RPMI8226 (cell line): Measurements from ENCODE around the gene HDAC6.

Experiments used
- DNase-seq: peaks from one replicate; pipeline ENCODE4 v3.0.0-alpha.2; 2015

HDAC6 gene

GRCh38 chrX:48801280-48802088 is at the start of gene HDAC6:
HDAC6 (plus strand) TSS chrX:48802067; CDS start chrX:48802693, 626 bp downstream.
- peak; percentile 98 for DNase-seq

DNA sequence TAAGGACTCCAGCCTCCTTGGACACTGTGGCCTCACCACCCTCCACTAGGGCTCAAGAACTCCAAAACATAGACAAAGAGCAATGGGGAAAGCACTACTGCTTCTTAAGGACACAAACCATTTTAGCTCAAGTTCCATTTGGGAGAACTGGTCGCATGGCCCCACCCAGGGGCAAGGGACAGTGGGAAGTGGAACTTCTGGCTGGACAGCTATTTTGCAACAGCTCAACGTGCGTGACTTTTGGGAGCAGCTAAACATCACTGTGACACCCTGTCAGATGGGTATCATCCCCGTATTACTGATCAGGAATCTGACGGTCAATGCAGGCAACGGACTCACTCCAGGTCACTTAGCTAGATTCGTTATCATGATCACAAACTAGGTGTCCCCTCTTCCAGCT is 49.4 kb upstream of the HDAC6 start:
- DNase-seq, result no peak

DNA sequence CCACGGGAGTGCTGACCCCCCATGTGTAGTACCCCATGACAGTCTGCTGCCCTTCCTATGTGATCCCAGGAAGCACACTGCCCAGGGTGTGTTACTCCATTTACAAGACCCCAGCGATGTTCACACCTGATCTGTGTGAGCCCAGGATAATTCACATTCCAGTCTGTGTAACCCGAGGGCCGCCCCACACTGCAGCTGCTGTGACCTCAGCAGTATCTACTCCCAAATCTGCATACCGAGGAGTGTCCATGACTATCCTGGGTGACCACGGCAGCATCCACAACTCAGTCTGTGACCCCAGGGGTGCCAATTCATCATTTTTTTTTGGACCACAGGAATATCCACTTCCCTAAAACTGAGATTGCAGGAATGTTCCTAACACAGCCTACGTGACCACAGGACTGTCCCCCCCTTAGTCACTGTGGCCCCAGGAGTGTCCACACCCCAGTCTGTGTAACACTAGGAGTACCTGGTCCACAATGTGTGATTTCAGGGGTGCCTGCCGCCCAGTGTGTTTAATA is 48.1 kb upstream of the HDAC6 start:
- no peak for DNase-seq

GRCh38 chrX:48754238-48754637 is 47.6 kb upstream of the HDAC6 start:
- no peak for DNase-seq

- peak; percentile 70 for DNase-seq
These were observed 40.0 kb upstream of the HDAC6 start, which contains the start of gene GLOD5 for GRCh38 chrX:48761674-48762471. GLOD5 (plus strand) TSS chrX:48761747; CDS start chrX:48761791, 44 bp downstream.

DNA sequence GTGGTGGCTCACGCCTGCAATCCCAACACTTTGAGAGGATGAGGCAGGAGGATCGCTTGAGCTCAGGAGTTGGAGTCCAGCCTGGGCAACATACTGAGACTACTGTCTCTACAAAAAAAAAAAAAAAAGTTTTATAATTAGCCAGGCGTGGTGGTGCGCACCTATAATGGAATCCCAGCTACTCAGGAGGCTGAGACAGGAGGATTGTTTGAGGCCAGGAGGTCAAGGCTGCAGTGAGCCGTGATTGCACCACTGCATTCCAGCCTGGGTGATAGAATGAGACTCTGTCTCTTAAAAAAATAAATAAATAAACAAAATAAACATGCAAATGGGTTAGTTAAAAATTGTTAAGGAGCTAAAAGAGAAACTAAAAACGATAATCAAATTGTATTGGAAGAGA is 32.6 kb upstream of the HDAC6 start:
- DNase-seq, result no peak

DNA sequence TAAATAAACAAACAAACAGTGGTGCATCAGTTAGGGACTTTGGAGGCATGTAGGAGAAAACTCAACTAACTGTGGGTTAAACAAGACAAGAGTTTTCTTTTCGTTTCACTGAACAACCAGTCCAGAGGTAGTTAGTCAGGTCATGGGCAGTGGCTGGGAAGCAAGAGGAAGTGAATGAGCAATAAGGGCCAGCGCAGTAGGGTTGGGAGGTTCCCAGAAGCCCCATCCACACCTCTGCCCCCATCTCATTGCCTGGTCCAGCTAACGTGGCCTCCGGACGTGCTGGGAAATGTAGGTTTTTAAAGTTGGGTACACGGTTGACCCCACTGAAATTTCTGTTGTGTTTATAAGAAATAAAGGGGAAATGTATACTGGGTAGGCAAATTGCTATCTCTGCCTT is 31.6 kb upstream of the HDAC6 start:
- no peak for DNase-seq

DNA sequence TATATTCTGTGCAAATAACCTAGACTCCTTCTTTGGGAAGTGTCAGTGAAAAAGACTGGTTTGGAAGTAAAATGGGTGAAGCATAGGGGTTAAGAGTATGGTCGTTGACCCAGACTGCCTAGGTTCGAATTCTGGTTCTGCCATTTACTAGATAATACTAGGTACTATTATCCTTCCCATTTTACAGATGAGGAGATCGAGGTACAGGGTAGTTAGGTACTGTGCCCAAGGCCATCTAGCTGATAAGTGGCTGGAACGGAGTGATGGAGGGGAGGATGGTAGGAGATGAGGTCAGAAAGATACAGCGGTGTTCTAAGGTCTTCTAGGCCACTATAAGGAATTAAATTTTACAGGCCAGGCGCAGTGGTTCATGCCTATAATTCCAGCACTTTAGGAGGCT is 29.3 kb upstream of the HDAC6 start:
- no peak for DNase-seq

- no peak for DNase-seq
These were observed 24.9 kb upstream of the HDAC6 start for GRCh38 chrX:48776818-48777439.

GRCh38 chrX:48779399-48779798 is 22.5 kb upstream of the HDAC6 start:
- no peak for DNase-seq

DNA sequence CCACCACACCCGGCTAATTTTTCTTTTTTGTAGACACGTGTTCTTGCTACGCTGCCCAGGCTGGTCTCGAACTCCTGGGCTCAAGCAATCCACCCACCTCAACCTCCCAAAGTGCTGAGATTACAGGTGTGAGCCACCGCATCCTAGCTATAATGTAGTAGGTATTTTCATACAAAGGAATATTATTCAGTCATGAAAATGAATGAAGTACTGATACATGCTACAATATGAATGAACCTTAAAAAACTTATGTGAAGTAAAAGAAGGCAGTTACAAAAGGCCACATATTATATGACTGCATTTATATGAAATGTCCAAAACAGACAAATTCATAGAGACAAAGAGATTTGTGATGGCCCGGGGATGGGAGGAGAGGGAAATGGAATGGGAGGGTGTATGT is 20.2 kb upstream of the HDAC6 start:
- DNase-seq, result no peak

DNA sequence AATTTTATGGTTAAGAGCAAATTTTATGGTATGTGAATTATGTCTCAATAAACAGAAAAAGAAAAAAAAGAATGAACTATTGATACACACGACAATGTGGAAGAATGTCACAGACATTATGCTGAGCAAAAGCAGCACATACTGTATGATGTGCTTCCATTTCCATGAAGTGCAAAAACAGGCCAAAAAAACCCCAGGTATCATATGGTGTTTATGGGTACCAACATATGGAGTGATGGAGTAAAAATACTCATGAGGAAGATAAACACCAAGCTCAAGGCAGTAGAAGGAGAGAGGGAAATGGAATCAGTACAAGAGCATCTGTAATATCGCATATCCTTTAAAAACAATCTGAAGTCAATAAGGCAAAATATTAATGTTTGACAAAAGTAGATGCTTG is 19.7 kb upstream of the HDAC6 start:
- DNase-seq, result no peak

- no peak for DNase-seq
These were observed 19.1 kb upstream of the HDAC6 start for GRCh38 chrX:48782795-48783194.

- no peak for DNase-seq
These were observed 17.1 kb upstream of the HDAC6 start for GRCh38 chrX:48784726-48785125.

- no peak for DNase-seq
These were observed 16.7 kb upstream of the HDAC6 start for GRCh38 chrX:48785186-48785539.

DNA sequence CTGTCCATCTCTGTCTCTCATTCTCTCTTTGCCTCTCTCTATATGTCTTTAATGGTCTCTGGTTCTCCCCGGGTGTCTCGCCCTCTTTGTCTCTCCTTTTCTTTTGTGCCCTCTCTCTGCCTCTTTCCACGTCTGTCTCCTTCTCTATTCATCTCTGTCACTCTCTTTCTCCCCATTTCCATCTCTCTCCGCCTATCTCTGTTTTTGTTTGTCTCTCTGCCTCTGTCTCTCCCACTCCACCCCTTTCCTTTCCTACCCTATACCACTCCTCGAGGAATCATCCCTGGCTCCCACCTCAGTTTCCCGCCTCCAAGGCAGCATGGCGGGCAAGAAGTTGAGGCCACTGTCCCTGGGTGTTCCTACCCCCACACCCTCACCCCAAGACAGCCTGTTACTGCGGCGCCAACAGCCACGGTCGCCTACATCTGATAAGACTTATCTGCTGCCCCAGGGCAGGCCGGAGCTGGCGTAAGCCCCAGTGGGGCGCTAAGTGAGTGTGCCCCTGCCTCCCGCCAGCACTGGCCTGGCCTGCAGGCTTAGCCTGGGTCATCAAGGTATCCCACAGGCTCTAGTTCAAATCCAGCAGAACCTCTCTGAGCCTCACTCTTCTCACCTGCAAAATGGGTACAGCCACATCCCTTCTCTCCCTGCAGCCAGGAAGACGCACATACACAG is 16.2 kb upstream of the HDAC6 start:
- DNase-seq, result no peak

DNA sequence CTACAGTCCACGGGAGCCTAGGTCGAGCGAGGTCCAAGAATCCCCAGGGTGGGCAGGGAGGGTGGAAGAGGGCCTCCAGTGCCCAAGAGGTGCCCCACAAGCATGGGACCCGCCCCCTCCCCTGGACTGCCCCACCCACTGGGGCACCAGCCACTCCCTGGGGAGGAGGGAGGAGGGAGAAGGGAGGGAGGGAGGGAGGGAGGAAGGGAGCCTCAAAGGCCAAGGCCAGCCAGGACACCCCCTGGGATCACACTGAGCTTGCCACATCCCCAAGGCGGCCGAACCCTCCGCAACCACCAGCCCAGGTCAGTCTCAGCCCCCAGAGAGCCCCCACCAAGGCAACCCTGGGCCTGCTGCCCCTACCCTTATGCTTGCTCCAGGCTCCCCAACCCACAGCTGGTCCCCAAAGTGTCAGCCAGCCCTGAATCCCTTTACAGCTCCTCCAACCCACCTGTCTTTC is 15.5 kb upstream of the HDAC6 start, which contains the start of gene GATA1:
Gene GATA1 (plus strand): TSS at position 250 of the 460 bp plus-strand sequence. CDS start 4,520 bp downstream, outside the sequence.
- no peak for DNase-seq

DNA sequence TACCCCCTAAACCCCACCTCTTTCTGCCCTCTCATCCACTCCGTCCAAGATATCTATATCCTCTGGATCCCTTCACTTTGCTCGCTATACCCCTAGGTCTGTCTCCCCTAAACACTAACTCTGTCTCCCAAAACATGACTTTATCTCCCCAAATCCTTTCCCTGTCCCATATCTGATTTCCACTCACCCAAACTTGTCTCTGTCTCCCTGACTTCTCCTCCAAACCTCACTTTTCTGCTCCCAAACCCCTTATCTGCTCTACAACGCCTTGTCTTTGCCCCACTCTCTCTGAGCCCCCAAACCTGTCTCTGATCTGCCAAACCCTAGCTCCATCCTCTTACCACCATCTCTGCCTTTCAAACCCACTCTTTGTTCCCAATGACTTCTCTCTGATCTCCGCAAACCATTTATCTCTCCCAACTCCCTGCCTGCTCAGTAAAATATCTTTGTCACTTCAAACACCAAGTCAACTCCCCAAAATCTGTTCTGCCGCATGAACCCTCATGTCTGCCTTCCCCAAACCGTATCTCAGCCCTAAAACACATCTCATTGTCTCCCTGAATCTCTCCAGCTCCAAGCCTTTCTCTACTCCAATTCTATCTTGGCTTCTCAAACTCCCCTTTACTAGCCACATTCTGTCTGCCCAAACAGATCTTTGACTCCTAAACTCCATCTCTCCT is 14.9 kb upstream of the HDAC6 start:
- DNase-seq, result no peak

DNA sequence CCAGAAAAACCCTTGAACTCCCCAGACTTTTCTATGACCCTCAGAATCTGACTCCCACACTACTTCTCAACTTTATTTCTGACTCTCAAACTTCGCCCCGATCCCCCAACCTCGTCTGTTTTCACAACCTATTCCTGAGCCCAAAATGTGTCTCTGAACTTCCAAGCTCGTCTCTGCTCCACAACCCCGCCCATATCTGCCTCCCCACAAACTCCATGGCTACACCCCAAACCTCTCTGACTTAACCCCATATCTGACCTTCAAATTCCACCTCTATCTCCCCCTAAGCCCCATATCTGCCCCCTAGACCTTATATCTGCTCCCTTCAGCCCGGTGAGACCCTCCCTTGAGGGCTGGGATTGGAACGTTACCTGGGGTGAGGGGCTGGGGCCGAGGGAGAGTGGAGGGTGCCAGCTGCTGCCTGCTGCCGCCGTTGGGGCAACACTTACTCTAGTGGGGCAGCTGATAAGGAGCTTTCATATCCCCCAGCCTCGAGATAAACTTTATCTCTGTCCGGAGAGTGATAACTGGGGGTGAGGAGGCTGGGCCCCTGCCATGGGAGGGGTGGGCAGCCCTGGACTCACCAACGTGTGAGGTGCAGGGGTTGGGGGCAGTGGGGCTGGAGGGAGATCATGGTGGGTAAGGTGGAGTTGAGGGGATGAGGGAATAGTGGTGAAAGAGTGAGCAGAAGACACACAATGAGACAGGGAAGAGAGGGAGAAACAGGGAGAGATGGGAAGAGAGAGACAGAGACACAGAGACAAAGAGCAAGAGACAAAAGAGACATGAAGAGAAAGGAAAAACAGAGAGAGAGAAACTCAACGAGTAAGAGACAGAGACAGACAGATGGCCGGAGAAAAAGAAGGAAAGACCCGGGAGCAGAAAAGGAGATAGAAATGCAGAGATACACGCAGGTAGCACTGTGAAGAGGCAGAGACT is 14.1 kb upstream of the HDAC6 start:
- DNase-seq, result no peak

- no peak for DNase-seq
These were observed 12.3 kb upstream of the HDAC6 start for GRCh38 chrX:48789366-48790220.
